Transverse colon (tissue), 3 donors: ENCODE data around the gene TBC1D30.

ENCODE experiments used
- POLR2A ChIP-seq: fragments of 450-650 bp; IDR thresholded peaks from one replicate; pipeline ENCODE4 v1.6.1; 2016; ENCODE audit warnings: antibody characterized with exemption, mild to moderate bottlenecking, moderate library complexity
- TF ChIP-seq, protein P1 (sequence below), 5 experiments: fragments of 200-600 bp in 3 of 5; fragments of 450-650 bp in 2 of 5; sonication (generic) in 3 of 5; IDR thresholded peaks; 1 replicate in 2 of 5; 2 replicates in 3 of 5; pipeline ENCODE4 v1.5.1; 2016 to 2017; ENCODE audit warnings: antibody characterized with exemption in 5 of 5, inconsistent platforms in 3 of 5, mild to moderate bottlenecking in 2 of 5, moderate library complexity in 1 of 5

DNA sequence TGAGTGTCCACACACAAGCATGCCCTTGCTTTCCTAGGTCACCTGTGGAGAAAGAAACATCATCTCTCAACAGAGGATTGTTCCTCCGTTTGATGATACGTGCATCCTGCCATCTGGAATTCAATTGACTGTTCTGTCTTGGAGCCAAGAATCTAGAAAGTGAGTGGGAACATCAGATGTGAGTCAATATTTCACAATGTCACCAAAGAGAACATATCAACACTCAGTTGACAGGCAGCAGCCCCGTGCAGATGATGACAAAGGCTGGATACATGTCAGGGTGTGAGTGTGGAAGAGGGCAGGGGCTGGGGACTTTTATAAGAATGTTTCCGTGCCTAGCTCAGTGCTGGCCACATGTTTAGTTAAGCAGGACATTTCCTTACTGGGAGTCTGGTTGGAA is 76.1 kb downstream of the TBC1D30 start:
- TF ChIP-seq POLR2A: no peak
- TF ChIP-seq, protein P1, sequence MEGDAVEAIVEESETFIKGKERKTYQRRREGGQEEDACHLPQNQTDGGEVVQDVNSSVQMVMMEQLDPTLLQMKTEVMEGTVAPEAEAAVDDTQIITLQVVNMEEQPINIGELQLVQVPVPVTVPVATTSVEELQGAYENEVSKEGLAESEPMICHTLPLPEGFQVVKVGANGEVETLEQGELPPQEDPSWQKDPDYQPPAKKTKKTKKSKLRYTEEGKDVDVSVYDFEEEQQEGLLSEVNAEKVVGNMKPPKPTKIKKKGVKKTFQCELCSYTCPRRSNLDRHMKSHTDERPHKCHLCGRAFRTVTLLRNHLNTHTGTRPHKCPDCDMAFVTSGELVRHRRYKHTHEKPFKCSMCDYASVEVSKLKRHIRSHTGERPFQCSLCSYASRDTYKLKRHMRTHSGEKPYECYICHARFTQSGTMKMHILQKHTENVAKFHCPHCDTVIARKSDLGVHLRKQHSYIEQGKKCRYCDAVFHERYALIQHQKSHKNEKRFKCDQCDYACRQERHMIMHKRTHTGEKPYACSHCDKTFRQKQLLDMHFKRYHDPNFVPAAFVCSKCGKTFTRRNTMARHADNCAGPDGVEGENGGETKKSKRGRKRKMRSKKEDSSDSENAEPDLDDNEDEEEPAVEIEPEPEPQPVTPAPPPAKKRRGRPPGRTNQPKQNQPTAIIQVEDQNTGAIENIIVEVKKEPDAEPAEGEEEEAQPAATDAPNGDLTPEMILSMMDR (IDR thresholded peaks at IDR 0.05): no peak
